IPS DF 19.7 (cell line): ENCODE results near the gene SMIM27.
"Not testable (repeated sequence)": the region's sequence is repeated elsewhere in the genome, so short reads cannot be mapped to it uniquely, and the experiment has no call there.

Source experiments
- DNase-seq: peaks from one replicate; pipeline ENCODE4 v3.0.0-alpha.2; 2013; ENCODE audit warnings: low read depth, low spot score

The SMIM27 gene

GRCh38 chr9:32552172-32552872 is at the start of gene SMIM27, which contains the start of gene TOPORS:
SMIM27 (plus strand) TSS chr9:32552327; CDS start chr9:32552435, 108 bp downstream.
TOPORS (minus strand) TSS chr9:32552586; CDS start chr9:32552436, 150 bp downstream.
- peak; percentile 71 for DNase-seq

- DNase-seq: no peak
Measured at GRCh38 chr9:32502464-32502863, 49.7 kb upstream of the SMIM27 start.

GRCh38 chr9:32503008-32503407 is 49.1 kb upstream of the SMIM27 start:
- DNase-seq: no peak

GRCh38 chr9:32508728-32509127 is 43.4 kb upstream of the SMIM27 start:
- DNase-seq: no peak

GRCh38 chr9:32516241-32516640 is 35.9 kb upstream of the SMIM27 start:
- no peak for DNase-seq

- no peak for DNase-seq
Measured at GRCh38 chr9:32518276-32518675, 33.9 kb upstream of the SMIM27 start.

GRCh38 chr9:32523910-32524309 is 28.2 kb upstream of the SMIM27 start:
- no peak for DNase-seq

- DNase-seq: not testable (repeated sequence)
Measured at GRCh38 chr9:32524558-32524891, 27.6 kb upstream of the SMIM27 start.

GRCh38 chr9:32524892-32525708 is 27.0 kb upstream of the SMIM27 start:
- DNase-seq: no peak

- no peak for DNase-seq
Measured at GRCh38 chr9:32525709-32526030, 26.5 kb upstream of the SMIM27 start.

- DNase-seq: no peak
Measured at GRCh38 chr9:32526041-32526706, 26.0 kb upstream of the SMIM27 start, which contains the start of gene RIGI. RIGI (minus strand) TSS chr9:32526196; CDS start chr9:32526166, 30 bp downstream.

- no peak for DNase-seq
Measured at GRCh38 chr9:32526707-32527048, 25.4 kb upstream of the SMIM27 start.

GRCh38 chr9:32533336-32533735 is 18.8 kb upstream of the SMIM27 start:
- DNase-seq: no peak

GRCh38 chr9:32533816-32534215 is 18.3 kb upstream of the SMIM27 start:
- no peak for DNase-seq

- no peak for DNase-seq
Measured at GRCh38 chr9:32543047-32543446, 9.1 kb upstream of the SMIM27 start.

GRCh38 chr9:32545884-32546283 is 6.2 kb upstream of the SMIM27 start:
- DNase-seq: no peak

- DNase-seq: not testable (repeated sequence)
Measured at GRCh38 chr9:32548213-32548612, 3.9 kb upstream of the SMIM27 start.

- no peak for DNase-seq
Measured at GRCh38 chr9:32550150-32550561, 2.0 kb upstream of the SMIM27 start.

- DNase-seq: peak; percentile 84
Measured at GRCh38 chr9:32550562-32551275, 1.4 kb upstream of the SMIM27 start.

- DNase-seq: no peak
Measured at GRCh38 chr9:32551276-32552051, 663 bp upstream of the SMIM27 start.

GRCh38 chr9:32554107-32554506 is 2.0 kb downstream of the SMIM27 start:
- DNase-seq: no peak
